Keratinocyte (primary cell): Measurements from ENCODE around the gene FMNL2. TPM values are rescaled to one million over a fixed set of nuclear protein-coding genes. Genes with fewer than 3 reads are reported as not detected.

Experiments used
- DNase-seq: peaks from one replicate; pipeline ENCODE4 v3.0.0-alpha.2; 2011; ENCODE audit warnings: low read depth, missing footprints, low spot score
- FAIRE-seq: peaks from 2 replicates; lab custom pipeline; 2011; peaks lifted over from hg19 to GRCh38; lab: Jason Lieb, UNC
- H2AFZ ChIP-seq: 2 replicates; pipeline ENCODE4 v1.6.0; 2012; ENCODE audit warnings: low read length, control low read depth, inconsistent platforms; ENCODE audit not compliant: control insufficient read depth
- H3K27ac ChIP-seq: 2 replicates; pipeline ENCODE4 v1.5.1; 2011; ENCODE audit warnings: low read length; ENCODE audit not compliant: control insufficient read depth, insufficient read depth
- H3K27me3 ChIP-seq: 3 replicates; pipeline ENCODE4 v1.6.0; 2011; ENCODE audit warnings: low read length; ENCODE audit not compliant: control insufficient read depth, insufficient read depth; ENCODE audit errors: extremely low read depth
- H3K36me3 ChIP-seq, 2 experiments: 2 replicates in 1 of 2; 3 replicates in 1 of 2; pipeline ENCODE4 v1.5.1; 2011; ENCODE audit warnings: low read length in 2 of 2, mild to moderate bottlenecking in 1 of 2; ENCODE audit not compliant: control insufficient read depth in 2 of 2, insufficient read depth in 2 of 2; ENCODE audit errors: extremely low read depth in 1 of 2
- H3K4me1 ChIP-seq: 3 replicates; pipeline ENCODE4 v1.5.1; 2011; ENCODE audit warnings: low read length; ENCODE audit not compliant: control insufficient read depth, insufficient read depth; ENCODE audit errors: extremely low read depth
- H3K4me2 ChIP-seq: 3 replicates; pipeline ENCODE4 v1.6.0; 2011; ENCODE audit warnings: low read depth, low read length; ENCODE audit not compliant: control insufficient read depth, insufficient read depth; ENCODE audit errors: extremely low read depth
- H3K4me3 ChIP-seq, 3 experiments: fragments of 200-600 bp in 1 of 3; sonication (generic) in 1 of 3; 2 replicates in 2 of 3; 3 replicates in 1 of 3; pipeline ENCODE4 v1.5.1; 2011 to 2016; ENCODE audit warnings: low read length in 3 of 3, mild to moderate bottlenecking in 3 of 3, control low read depth in 2 of 3, inconsistent platforms in 1 of 3, low read depth in 1 of 3, mixed read lengths in 1 of 3, mixed run types in 1 of 3, moderate library complexity in 1 of 3; ENCODE audit not compliant: control insufficient read depth in 2 of 3, insufficient read depth in 2 of 3; ENCODE audit errors: extremely low read depth in 1 of 3
- H3K79me2 ChIP-seq: 2 replicates; pipeline ENCODE4 v1.6.0; 2012; ENCODE audit warnings: low read length; ENCODE audit not compliant: control insufficient read depth, insufficient read depth
- H3K9ac ChIP-seq: 3 replicates; pipeline ENCODE4 v1.6.0; 2011; ENCODE audit warnings: low read length; ENCODE audit not compliant: control insufficient read depth, insufficient read depth; ENCODE audit errors: extremely low read depth
- H3K9me1 ChIP-seq: 3 replicates; pipeline ENCODE4 v1.6.0; 2011; ENCODE audit warnings: low read length; ENCODE audit not compliant: control insufficient read depth, insufficient read depth; ENCODE audit errors: extremely low read depth
- H3K9me3 ChIP-seq: 2 replicates; pipeline ENCODE4 v1.5.1; 2012; ENCODE audit warnings: low read depth, low read length; ENCODE audit not compliant: control insufficient read depth
- H4K20me1 ChIP-seq: 3 replicates; pipeline ENCODE4 v1.6.0; 2011; ENCODE audit warnings: low read length; ENCODE audit not compliant: control insufficient read depth, insufficient read depth; ENCODE audit errors: extremely low read depth
- EZH2 ChIP-seq: IDR thresholded peaks from one replicate; pipeline ENCODE4 v1.6.1; 2012; ENCODE audit warnings: inconsistent platforms, mild to moderate bottlenecking, low read length, moderate library complexity
- dilution Hi-C: fragments of 300-500 bp; cut with MboI; formaldehyde crosslinking; loops from one replicate; pipeline ENCODE4 v1.7.0; 2020; ENCODE audit warnings: low sequenced_read_pairs; ENCODE audit not compliant: extremely low pct_ligation_motif_present
- polyA plus RNA-seq, 5 experiments: library from polyadenylated mRNA; depleted of rRNA in 3 of 5; stranded (reverse) in 3 of 5; stranded (forward) in 1 of 5; unstranded in 1 of 5; fragments of >200 nt; gene quantifications; 1 replicate in 1 of 5; 2 replicates in 3 of 5; 3 replicates in 1 of 5; pipeline versions ENCODE4 v1.2.1 to v1.2.3, GENCODE V29; 2011 to 2012; ENCODE audit warnings: missing spikeins in 2 of 5, low read depth in 1 of 5, low replicate concordance in 1 of 5
- TF ChIP-seq, protein P1 (sequence below), 3 experiments: IDR thresholded peaks in 1 of 3; conservative IDR thresholded peaks in 1 of 3; optimal IDR thresholded peaks in 1 of 3; 2 replicates in 2 of 3; 3 replicates in 1 of 3; pipeline versions ENCODE3 to v1.5.1; 2011; ENCODE audit warnings: low read length in 3 of 3, mild to moderate bottlenecking in 3 of 3, moderate library complexity in 2 of 3, control low read depth in 1 of 3, inconsistent platforms in 1 of 3; ENCODE audit not compliant: insufficient read depth in 2 of 3; ENCODE audit errors: extremely low read depth in 1 of 3

Gene FMNL2
- polyA plus RNA-seq, 1 donor (not counting 4 experiments of a cell fraction or from before 2014, with no cell fraction given): 62.7 TPM

DNA sequence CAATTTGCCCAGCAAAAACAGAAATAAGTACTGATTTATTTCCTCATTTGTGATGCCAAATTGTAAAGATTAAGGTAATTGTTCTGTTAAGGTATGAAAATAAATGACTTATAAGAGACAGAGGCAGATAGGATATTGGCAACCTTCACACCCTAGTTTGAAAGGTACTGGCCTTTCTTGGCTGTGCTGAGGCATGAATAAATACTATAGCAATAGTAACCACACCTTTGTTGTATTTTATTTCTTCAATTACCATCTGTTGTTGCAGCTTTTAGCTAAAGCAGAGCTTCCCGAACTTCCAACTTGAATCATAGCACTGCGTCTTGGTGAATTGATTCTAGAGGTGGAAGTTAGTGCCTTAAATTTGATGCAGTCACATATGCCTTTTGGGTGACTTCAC, 55.9 kb downstream of the FMNL2 start:
- no peaks in the 10 kb centered on the region for H3K4me1 ChIP-seq
- H3K36me3 ChIP-seq: peaks cover 4 to 5% of the 10 kb centered on the region in 2 experiments
- dilution Hi-C loops: no loop called here
- H2AFZ ChIP-seq: no peak overlapping the region
- H3K9me1 ChIP-seq: no peaks in the 10 kb centered on the region
- H3K27ac ChIP-seq: no peak overlapping the region
- H3K79me2 ChIP-seq: peaks cover 94% of the 10 kb centered on the region
- no peak for FAIRE-seq
- H3K9ac ChIP-seq: no peak overlapping the region
- H3K9me3 ChIP-seq: no peaks in the 10 kb centered on the region
- no peak for DNase-seq
- H3K4me2 ChIP-seq: no peak overlapping the region
- no peak overlapping the region for H3K4me3 ChIP-seq
- H3K27me3 ChIP-seq: no peaks in the 10 kb centered on the region
- H4K20me1 ChIP-seq: peaks cover 10% of the 10 kb centered on the region
- no peak for TF ChIP-seq EZH2
- TF ChIP-seq, protein P1, sequence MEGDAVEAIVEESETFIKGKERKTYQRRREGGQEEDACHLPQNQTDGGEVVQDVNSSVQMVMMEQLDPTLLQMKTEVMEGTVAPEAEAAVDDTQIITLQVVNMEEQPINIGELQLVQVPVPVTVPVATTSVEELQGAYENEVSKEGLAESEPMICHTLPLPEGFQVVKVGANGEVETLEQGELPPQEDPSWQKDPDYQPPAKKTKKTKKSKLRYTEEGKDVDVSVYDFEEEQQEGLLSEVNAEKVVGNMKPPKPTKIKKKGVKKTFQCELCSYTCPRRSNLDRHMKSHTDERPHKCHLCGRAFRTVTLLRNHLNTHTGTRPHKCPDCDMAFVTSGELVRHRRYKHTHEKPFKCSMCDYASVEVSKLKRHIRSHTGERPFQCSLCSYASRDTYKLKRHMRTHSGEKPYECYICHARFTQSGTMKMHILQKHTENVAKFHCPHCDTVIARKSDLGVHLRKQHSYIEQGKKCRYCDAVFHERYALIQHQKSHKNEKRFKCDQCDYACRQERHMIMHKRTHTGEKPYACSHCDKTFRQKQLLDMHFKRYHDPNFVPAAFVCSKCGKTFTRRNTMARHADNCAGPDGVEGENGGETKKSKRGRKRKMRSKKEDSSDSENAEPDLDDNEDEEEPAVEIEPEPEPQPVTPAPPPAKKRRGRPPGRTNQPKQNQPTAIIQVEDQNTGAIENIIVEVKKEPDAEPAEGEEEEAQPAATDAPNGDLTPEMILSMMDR (optimal IDR thresholded peaks at IDR 0.05 in 1 of 3, IDR thresholded peaks at IDR 0.05 in 1 of 3, conservative IDR thresholded peaks at IDR 0.05 in 1 of 3; ENCODE audit: extremely low read depth in 1 of 3, insufficient read depth in 2 of 3, low read length in 3 of 3): no peak

DNA sequence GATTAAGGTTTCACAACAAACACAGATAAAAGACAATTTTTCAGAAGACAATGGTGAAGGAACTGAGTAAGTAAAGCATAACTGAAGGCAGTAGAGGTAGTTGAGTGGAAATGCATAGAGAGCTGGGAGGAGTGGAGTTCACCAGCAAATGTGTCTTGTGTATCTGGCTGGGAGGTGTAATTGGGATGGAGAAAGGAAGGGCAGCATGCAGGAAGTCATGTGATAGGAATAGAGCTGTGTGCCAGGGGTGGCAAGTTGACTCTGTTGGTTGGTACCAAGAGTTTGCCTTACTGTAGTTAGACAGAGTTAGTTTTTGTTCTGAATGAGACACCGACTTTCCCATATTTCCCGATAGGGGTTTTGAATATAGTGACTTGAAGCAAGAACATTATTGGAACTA, 56.3 kb downstream of the FMNL2 start:
- H3K27me3 ChIP-seq: no peaks in the 10 kb centered on the region
- no peak overlapping the region for H3K4me2 ChIP-seq
- H3K9me3 ChIP-seq: no peaks in the 10 kb centered on the region
- DNase-seq (no peak), FAIRE-seq (no peak)
- H3K4me3 ChIP-seq: no peak overlapping the region
- peaks cover 94% of the 10 kb centered on the region for H3K79me2 ChIP-seq
- H4K20me1 ChIP-seq: peaks cover 12% of the 10 kb centered on the region
- no peaks in the 10 kb centered on the region for H3K4me1 ChIP-seq
- no peak overlapping the region for H3K9ac ChIP-seq
- H3K27ac ChIP-seq: no peak overlapping the region
- H2AFZ ChIP-seq: no peak overlapping the region
- peaks cover 4 to 5% of the 10 kb centered on the region in 2 experiments for H3K36me3 ChIP-seq
- no peak for TF ChIP-seq EZH2
- TF ChIP-seq, protein P1 (optimal IDR thresholded peaks at IDR 0.05 in 1 of 3, IDR thresholded peaks at IDR 0.05 in 1 of 3, conservative IDR thresholded peaks at IDR 0.05 in 1 of 3; ENCODE audit: extremely low read depth in 1 of 3, insufficient read depth in 2 of 3, low read length in 3 of 3): no peak
- dilution Hi-C loops: no loop called here
- peaks cover 2% of the 10 kb centered on the region for H3K9me1 ChIP-seq
